Tibial nerve (tissue), 3 donors: ENCODE data around the gene CEP295NL.

Experiments used
- POLR2A ChIP-seq, 2 donors: fragments of 450-650 bp; IDR thresholded peaks; one replicate each; pipeline ENCODE4 v1.6.1; 2017; ENCODE audit warnings: antibody characterized with exemption in 2 of 2, mild to moderate bottlenecking in 2 of 2, moderate library complexity in 2 of 2
- TF ChIP-seq, protein P1 (sequence below), 5 experiments: fragments of 200-600 bp in 3 of 5; fragments of 450-650 bp in 2 of 5; sonication (generic) in 3 of 5; IDR thresholded peaks; one replicate each; pipeline ENCODE4 v1.5.1; 2016 to 2019; ENCODE audit warnings: antibody characterized with exemption in 5 of 5, mild to moderate bottlenecking in 3 of 5, moderate library complexity in 2 of 5

DNA sequence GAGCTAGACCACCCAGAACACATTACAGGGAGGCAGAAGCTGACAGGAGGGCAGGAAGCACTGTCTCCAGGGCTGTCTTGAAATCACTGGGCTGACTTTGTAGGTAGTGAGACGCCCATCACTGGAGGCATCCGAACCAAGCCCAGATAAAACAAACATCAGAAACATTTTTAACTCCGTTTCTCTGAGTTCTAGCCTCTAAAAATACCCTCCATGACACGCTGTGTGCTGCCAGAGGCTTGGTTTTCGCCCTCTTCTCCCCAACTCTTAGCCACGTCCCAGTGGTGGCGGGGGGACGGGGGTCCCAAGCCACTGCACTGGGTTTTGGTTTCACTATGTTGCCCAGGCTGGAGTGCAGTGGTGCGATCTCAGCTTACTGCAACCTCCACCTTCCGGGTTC is 1.2 kb downstream of the CEP295NL start:
- TF ChIP-seq, protein P1, sequence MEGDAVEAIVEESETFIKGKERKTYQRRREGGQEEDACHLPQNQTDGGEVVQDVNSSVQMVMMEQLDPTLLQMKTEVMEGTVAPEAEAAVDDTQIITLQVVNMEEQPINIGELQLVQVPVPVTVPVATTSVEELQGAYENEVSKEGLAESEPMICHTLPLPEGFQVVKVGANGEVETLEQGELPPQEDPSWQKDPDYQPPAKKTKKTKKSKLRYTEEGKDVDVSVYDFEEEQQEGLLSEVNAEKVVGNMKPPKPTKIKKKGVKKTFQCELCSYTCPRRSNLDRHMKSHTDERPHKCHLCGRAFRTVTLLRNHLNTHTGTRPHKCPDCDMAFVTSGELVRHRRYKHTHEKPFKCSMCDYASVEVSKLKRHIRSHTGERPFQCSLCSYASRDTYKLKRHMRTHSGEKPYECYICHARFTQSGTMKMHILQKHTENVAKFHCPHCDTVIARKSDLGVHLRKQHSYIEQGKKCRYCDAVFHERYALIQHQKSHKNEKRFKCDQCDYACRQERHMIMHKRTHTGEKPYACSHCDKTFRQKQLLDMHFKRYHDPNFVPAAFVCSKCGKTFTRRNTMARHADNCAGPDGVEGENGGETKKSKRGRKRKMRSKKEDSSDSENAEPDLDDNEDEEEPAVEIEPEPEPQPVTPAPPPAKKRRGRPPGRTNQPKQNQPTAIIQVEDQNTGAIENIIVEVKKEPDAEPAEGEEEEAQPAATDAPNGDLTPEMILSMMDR (IDR thresholded peaks at IDR 0.05), result no peak
- TF ChIP-seq POLR2A (IDR thresholded peaks at IDR 0.05), result no peak
